Neural cell (in vitro differentiated cells): ENCODE results near the gene TNFRSF8. TPM values are rescaled to one million over a fixed set of nuclear protein-coding genes. Genes with fewer than 3 reads are reported as not detected.

ENCODE experiments used
- H2AFZ ChIP-seq: fragments of 200-600, 300-800 bp; sonication (generic), shearing (Covaris generic); 2 replicates; pipeline ENCODE4 v1.6.0; 2014; ENCODE audit warnings: low read depth, mild to moderate bottlenecking, antibody characterized with exemption, low read length, moderate library complexity
- H3F3A ChIP-seq: fragments of 200-600 bp; shearing (Covaris generic); 2 replicates; pipeline ENCODE4 v1.6.1; 2016; ENCODE audit warnings: mild to moderate bottlenecking, moderate library complexity, mixed read lengths, antibody characterized with exemption, low read length; ENCODE audit not compliant: insufficient read depth, poor library complexity, severe bottlenecking
- H3K27ac ChIP-seq: fragments of 200-600, 300-800 bp; sonication (generic), shearing (Covaris generic); 2 replicates; pipeline ENCODE4 v1.5.1; 2014; ENCODE audit warnings: mild to moderate bottlenecking, low read length, moderate library complexity
- H3K27me3 ChIP-seq: fragments of 300-800, 200-600 bp; sonication (generic), shearing (Covaris generic); 2 replicates; pipeline ENCODE4 v1.6.0; 2014; ENCODE audit warnings: mild to moderate bottlenecking, low read depth, low read length, moderate library complexity; ENCODE audit not compliant: insufficient read depth
- H3K36me3 ChIP-seq: fragments of 300-800, 200-600 bp; sonication (generic), shearing (Covaris generic); 2 replicates; pipeline ENCODE4 v1.5.1; 2014; ENCODE audit warnings: mild to moderate bottlenecking, antibody characterized with exemption, low read length, moderate library complexity; ENCODE audit not compliant: insufficient read depth
- H3K4me2 ChIP-seq: fragments of 300-800, 200-600 bp; sonication (generic), shearing (Covaris generic); 2 replicates; pipeline ENCODE4 v1.6.0; 2014; ENCODE audit warnings: mild to moderate bottlenecking, low read length
- H3K4me3 ChIP-seq: fragments of 300-800, 200-600 bp; sonication (generic), shearing (Covaris generic); 2 replicates; pipeline ENCODE4 v1.5.1; 2014; ENCODE audit warnings: mild to moderate bottlenecking, low read length, moderate library complexity
- H3K79me2 ChIP-seq: fragments of 200-600 bp; shearing (Covaris generic); replicated peaks from 2 replicates; pipeline ENCODE4 v1.6.0; 2014; ENCODE audit warnings: mild to moderate bottlenecking, low read length, moderate library complexity; ENCODE audit not compliant: insufficient read depth
- H3K9ac ChIP-seq: fragments of 300-800, 200-600 bp; sonication (generic), shearing (Covaris generic); 2 replicates; pipeline ENCODE4 v1.6.1; 2016; ENCODE audit warnings: mild to moderate bottlenecking, low read length, mixed read lengths
- H3K9me2 ChIP-seq: fragments of 200-600 bp; shearing (Covaris generic); 2 replicates; pipeline ENCODE4 v1.6.1; 2016; ENCODE audit warnings: mild to moderate bottlenecking, low read length, mixed read lengths; ENCODE audit not compliant: insufficient read depth
- H3K9me3 ChIP-seq: fragments of 200-600, 300-800 bp; sonication (generic), shearing (Covaris generic); 2 replicates; pipeline ENCODE4 v1.6.1; 2016; ENCODE audit warnings: mild to moderate bottlenecking, mixed run types, low read length, moderate library complexity, mixed read lengths
- H4K20me1 ChIP-seq: fragments of 200-600 bp; shearing (Covaris generic); 2 replicates; pipeline ENCODE4 v1.6.1; 2016; ENCODE audit warnings: mild to moderate bottlenecking, mixed run types; ENCODE audit not compliant: insufficient read depth
- EP300 ChIP-seq: fragments of 450-650 bp; conservative IDR thresholded peaks from 2 replicates; pipeline ENCODE4 v1.6.1; 2014; ENCODE audit warnings: antibody characterized with exemption, mild to moderate bottlenecking, moderate library complexity; ENCODE audit not compliant: poor library complexity, severe bottlenecking
- EZH2 ChIP-seq: fragments of 200-600, 300-800 bp; shearing (Covaris generic), sonication (generic); IDR thresholded peaks from 2 replicates; pipeline ENCODE4 v1.6.1; 2014; ENCODE audit warnings: antibody characterized with exemption, low read length, borderline replicate concordance, mild to moderate bottlenecking; ENCODE audit not compliant: insufficient read depth, poor library complexity, severe bottlenecking
- MXI1 ChIP-seq: fragments of 450-650 bp; conservative IDR thresholded peaks from 2 replicates; pipeline ENCODE4 v1.6.1; 2014; ENCODE audit warnings: antibody characterized with exemption, mild to moderate bottlenecking; ENCODE audit not compliant: poor library complexity, severe bottlenecking
- POLR2AphosphoS5 ChIP-seq: IDR thresholded peaks from 2 replicates; pipeline ENCODE4 v1.6.1; 2012
- RAD21 ChIP-seq: fragments of 450-650 bp; conservative IDR thresholded peaks from 2 replicates; pipeline ENCODE4 v1.6.1; 2014; ENCODE audit warnings: antibody characterized with exemption, mild to moderate bottlenecking, moderate library complexity
- REST ChIP-seq: IDR thresholded peaks from 2 replicates; pipeline ENCODE4 v1.6.1; 2012; ENCODE audit warnings: borderline replicate concordance
- SMC3 ChIP-seq: fragments of 450-650 bp; conservative IDR thresholded peaks from 2 replicates; pipeline ENCODE4 v1.6.1; 2014; ENCODE audit warnings: antibody characterized with exemption, mild to moderate bottlenecking, moderate library complexity; ENCODE audit not compliant: poor library complexity
- TAF1 ChIP-seq: IDR thresholded peaks from 2 replicates; pipeline ENCODE4 v1.6.1; 2012; ENCODE audit warnings: low read depth
- polyA plus RNA-seq: library from polyadenylated mRNA; depleted of rRNA; stranded (reverse); fragments of >200 nt; gene quantifications from 2 replicates; pipeline ENCODE4 v1.2.3, GENCODE V29; 2014
- TF ChIP-seq, protein P1 (sequence below): fragments of 450-650 bp; IDR thresholded peaks from 2 replicates; pipeline ENCODE4 v1.5.1; 2014; ENCODE audit warnings: antibody characterized with exemption, mild to moderate bottlenecking, moderate library complexity; ENCODE audit not compliant: poor library complexity, severe bottlenecking

Gene TNFRSF8
- polyA plus RNA-seq, 1 donor from 2014 or later = not detected

GRCh38 chr1:12021616-12022015 lies 41.5 kb upstream of the TNFRSF8 start:
- no peak overlapping the region for H3K4me2 ChIP-seq
- no peak overlapping the region for H3K27ac ChIP-seq
- no peaks in the 10 kb centered on the region for H4K20me1 ChIP-seq
- H3K27me3 ChIP-seq = no peaks in the 10 kb centered on the region
- H2AFZ ChIP-seq = no peak overlapping the region
- H3F3A ChIP-seq = no peaks in the 10 kb centered on the region
- H3K9me3 ChIP-seq = no peaks in the 10 kb centered on the region
- peaks cover 8% of the 10 kb centered on the region for H3K79me2 ChIP-seq
- H3K4me3 ChIP-seq = no peak overlapping the region
- no peaks in the 10 kb centered on the region for H3K36me3 ChIP-seq
- TF ChIP-seq EP300 = no peak
- TF ChIP-seq SMC3 = no peak
- TF ChIP-seq, protein P1, sequence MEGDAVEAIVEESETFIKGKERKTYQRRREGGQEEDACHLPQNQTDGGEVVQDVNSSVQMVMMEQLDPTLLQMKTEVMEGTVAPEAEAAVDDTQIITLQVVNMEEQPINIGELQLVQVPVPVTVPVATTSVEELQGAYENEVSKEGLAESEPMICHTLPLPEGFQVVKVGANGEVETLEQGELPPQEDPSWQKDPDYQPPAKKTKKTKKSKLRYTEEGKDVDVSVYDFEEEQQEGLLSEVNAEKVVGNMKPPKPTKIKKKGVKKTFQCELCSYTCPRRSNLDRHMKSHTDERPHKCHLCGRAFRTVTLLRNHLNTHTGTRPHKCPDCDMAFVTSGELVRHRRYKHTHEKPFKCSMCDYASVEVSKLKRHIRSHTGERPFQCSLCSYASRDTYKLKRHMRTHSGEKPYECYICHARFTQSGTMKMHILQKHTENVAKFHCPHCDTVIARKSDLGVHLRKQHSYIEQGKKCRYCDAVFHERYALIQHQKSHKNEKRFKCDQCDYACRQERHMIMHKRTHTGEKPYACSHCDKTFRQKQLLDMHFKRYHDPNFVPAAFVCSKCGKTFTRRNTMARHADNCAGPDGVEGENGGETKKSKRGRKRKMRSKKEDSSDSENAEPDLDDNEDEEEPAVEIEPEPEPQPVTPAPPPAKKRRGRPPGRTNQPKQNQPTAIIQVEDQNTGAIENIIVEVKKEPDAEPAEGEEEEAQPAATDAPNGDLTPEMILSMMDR = no peak
- TF ChIP-seq MXI1 = no peak
- no peak for TF ChIP-seq POLR2AphosphoS5
- TF ChIP-seq REST = no peak
- no peak for TF ChIP-seq RAD21
- no peak for TF ChIP-seq EZH2
- no peak for TF ChIP-seq TAF1
- no peak overlapping the region for H3K9ac ChIP-seq
- H3K9me2 ChIP-seq = no peaks in the 10 kb centered on the region

GRCh38 chr1:12022036-12022435 lies 41.1 kb upstream of the TNFRSF8 start:
- H3K9me2 ChIP-seq = no peaks in the 10 kb centered on the region
- H3K9me3 ChIP-seq = no peaks in the 10 kb centered on the region
- no peak overlapping the region for H3K27ac ChIP-seq
- H3K4me2 ChIP-seq = no peak overlapping the region
- TF ChIP-seq POLR2AphosphoS5 (no peak), SMC3 (no peak), EZH2 (no peak), REST (no peak), TAF1 (no peak), RAD21 (no peak), MXI1 (no peak), EP300 (no peak)
- TF ChIP-seq, protein P1 = no peak
- H3F3A ChIP-seq = no peaks in the 10 kb centered on the region
- H3K36me3 ChIP-seq = no peaks in the 10 kb centered on the region
- no peak overlapping the region for H3K9ac ChIP-seq
- no peak overlapping the region for H2AFZ ChIP-seq
- peaks cover 8% of the 10 kb centered on the region for H3K79me2 ChIP-seq
- no peak overlapping the region for H3K4me3 ChIP-seq
- H4K20me1 ChIP-seq = no peaks in the 10 kb centered on the region
- no peaks in the 10 kb centered on the region for H3K27me3 ChIP-seq
